Keratinocyte (primary cell): ENCODE results near the gene IL15. TPM values are rescaled to one million over a fixed set of nuclear protein-coding genes. Genes with fewer than 3 reads are reported as not detected.

Source experiments
- DNase-seq: peaks from one replicate; pipeline ENCODE4 v3.0.0-alpha.2; 2011; ENCODE audit warnings: low read depth, missing footprints, low spot score
- FAIRE-seq: peaks from 2 replicates; lab custom pipeline; 2011; peaks lifted over from hg19 to GRCh38; lab: Jason Lieb, UNC
- H2AFZ ChIP-seq: 2 replicates; pipeline ENCODE4 v1.6.0; 2012; ENCODE audit warnings: low read length, control low read depth, inconsistent platforms; ENCODE audit not compliant: control insufficient read depth
- H3K27ac ChIP-seq: 2 replicates; pipeline ENCODE4 v1.5.1; 2011; ENCODE audit warnings: low read length; ENCODE audit not compliant: control insufficient read depth, insufficient read depth
- H3K27me3 ChIP-seq: 3 replicates; pipeline ENCODE4 v1.6.0; 2011; ENCODE audit warnings: low read length; ENCODE audit not compliant: control insufficient read depth, insufficient read depth; ENCODE audit errors: extremely low read depth
- H3K36me3 ChIP-seq, 2 experiments: 2 replicates in 1 of 2; 3 replicates in 1 of 2; pipeline ENCODE4 v1.5.1; 2011; ENCODE audit warnings: low read length in 2 of 2, mild to moderate bottlenecking in 1 of 2; ENCODE audit not compliant: control insufficient read depth in 2 of 2, insufficient read depth in 2 of 2; ENCODE audit errors: extremely low read depth in 1 of 2
- H3K4me1 ChIP-seq: 3 replicates; pipeline ENCODE4 v1.5.1; 2011; ENCODE audit warnings: low read length; ENCODE audit not compliant: control insufficient read depth, insufficient read depth; ENCODE audit errors: extremely low read depth
- H3K4me2 ChIP-seq: 3 replicates; pipeline ENCODE4 v1.6.0; 2011; ENCODE audit warnings: low read depth, low read length; ENCODE audit not compliant: control insufficient read depth, insufficient read depth; ENCODE audit errors: extremely low read depth
- H3K4me3 ChIP-seq, 3 experiments: fragments of 200-600 bp in 1 of 3; sonication (generic) in 1 of 3; 2 replicates in 2 of 3; 3 replicates in 1 of 3; pipeline ENCODE4 v1.5.1; 2011 to 2016; ENCODE audit warnings: low read length in 3 of 3, mild to moderate bottlenecking in 3 of 3, control low read depth in 2 of 3, inconsistent platforms in 1 of 3, low read depth in 1 of 3, mixed read lengths in 1 of 3, mixed run types in 1 of 3, moderate library complexity in 1 of 3; ENCODE audit not compliant: control insufficient read depth in 2 of 3, insufficient read depth in 2 of 3; ENCODE audit errors: extremely low read depth in 1 of 3
- H3K79me2 ChIP-seq: 2 replicates; pipeline ENCODE4 v1.6.0; 2012; ENCODE audit warnings: low read length; ENCODE audit not compliant: control insufficient read depth, insufficient read depth
- H3K9ac ChIP-seq: 3 replicates; pipeline ENCODE4 v1.6.0; 2011; ENCODE audit warnings: low read length; ENCODE audit not compliant: control insufficient read depth, insufficient read depth; ENCODE audit errors: extremely low read depth
- H3K9me1 ChIP-seq: 3 replicates; pipeline ENCODE4 v1.6.0; 2011; ENCODE audit warnings: low read length; ENCODE audit not compliant: control insufficient read depth, insufficient read depth; ENCODE audit errors: extremely low read depth
- H3K9me3 ChIP-seq: 2 replicates; pipeline ENCODE4 v1.5.1; 2012; ENCODE audit warnings: low read depth, low read length; ENCODE audit not compliant: control insufficient read depth
- H4K20me1 ChIP-seq: 3 replicates; pipeline ENCODE4 v1.6.0; 2011; ENCODE audit warnings: low read length; ENCODE audit not compliant: control insufficient read depth, insufficient read depth; ENCODE audit errors: extremely low read depth
- EZH2 ChIP-seq: IDR thresholded peaks from one replicate; pipeline ENCODE4 v1.6.1; 2012; ENCODE audit warnings: inconsistent platforms, mild to moderate bottlenecking, low read length, moderate library complexity
- dilution Hi-C: fragments of 300-500 bp; cut with MboI; formaldehyde crosslinking; loops from one replicate; pipeline ENCODE4 v1.7.0; 2020; ENCODE audit warnings: low sequenced_read_pairs; ENCODE audit not compliant: extremely low pct_ligation_motif_present
- polyA plus RNA-seq, 5 experiments: library from polyadenylated mRNA; depleted of rRNA in 3 of 5; stranded (reverse) in 3 of 5; stranded (forward) in 1 of 5; unstranded in 1 of 5; fragments of >200 nt; gene quantifications; 1 replicate in 1 of 5; 2 replicates in 3 of 5; 3 replicates in 1 of 5; pipeline versions ENCODE4 v1.2.1 to v1.2.3, GENCODE V29; 2011 to 2012; ENCODE audit warnings: missing spikeins in 2 of 5, low read depth in 1 of 5, low replicate concordance in 1 of 5
- TF ChIP-seq, protein P1 (sequence below), 3 experiments: IDR thresholded peaks in 1 of 3; conservative IDR thresholded peaks in 1 of 3; optimal IDR thresholded peaks in 1 of 3; 2 replicates in 2 of 3; 3 replicates in 1 of 3; pipeline versions ENCODE3 to v1.5.1; 2011; ENCODE audit warnings: low read length in 3 of 3, mild to moderate bottlenecking in 3 of 3, moderate library complexity in 2 of 3, control low read depth in 1 of 3, inconsistent platforms in 1 of 3; ENCODE audit not compliant: insufficient read depth in 2 of 3; ENCODE audit errors: extremely low read depth in 1 of 3

Gene IL15
- polyA plus RNA-seq, 1 donor (not counting 4 experiments of a cell fraction or from before 2014, with no cell fraction given), result 1.4 TPM

DNA sequence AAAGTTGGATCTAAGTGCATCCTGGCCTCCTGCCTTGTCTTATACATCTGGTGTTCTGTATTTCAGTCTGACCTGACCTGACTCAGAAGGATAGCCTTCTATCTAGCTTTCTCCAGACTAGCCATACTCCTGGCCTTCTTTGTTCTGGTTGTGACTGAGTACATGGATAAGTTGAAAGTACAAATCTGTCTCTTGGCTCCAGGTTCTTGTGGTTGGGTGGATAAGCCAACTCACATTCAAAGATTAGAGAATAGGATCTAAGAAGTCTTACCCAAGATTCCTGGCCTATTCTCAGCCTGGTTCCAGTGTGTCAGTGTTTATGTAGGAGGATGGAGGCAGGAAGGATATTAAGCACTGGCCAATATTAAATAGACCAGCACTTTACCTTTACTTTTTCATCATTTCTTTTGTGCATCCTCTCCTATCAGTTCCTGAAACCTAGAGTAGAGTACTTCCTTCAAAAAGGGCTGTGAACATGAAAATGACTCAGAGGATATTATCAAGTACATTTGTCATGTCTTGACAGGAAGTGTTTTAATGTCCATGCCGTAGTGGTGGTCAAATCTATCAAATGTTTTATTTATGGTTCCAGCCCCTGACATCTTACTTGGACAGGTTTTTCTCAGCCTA lies 123.5 kb downstream of the IL15 start:
- dilution Hi-C loops, result no loop called here
- Histone ChIP-seq H3K27ac (no peak overlapping the region), H3K4me2 (no peak overlapping the region), H2AFZ (no peak overlapping the region), H3K4me1 (no peaks in the 10 kb centered on the region), H3K9ac (no peak overlapping the region), H4K20me1 (no peaks in the 10 kb centered on the region), H3K9me1 (no peaks in the 10 kb centered on the region), H3K27me3 (no peaks in the 10 kb centered on the region), H3K9me3 (no peaks in the 10 kb centered on the region), H3K79me2 (no peaks in the 10 kb centered on the region), H3K36me3 (no peaks in the 10 kb centered on the region), H3K4me3 (no peak overlapping the region)
- no peak for TF ChIP-seq EZH2
- TF ChIP-seq, protein P1, sequence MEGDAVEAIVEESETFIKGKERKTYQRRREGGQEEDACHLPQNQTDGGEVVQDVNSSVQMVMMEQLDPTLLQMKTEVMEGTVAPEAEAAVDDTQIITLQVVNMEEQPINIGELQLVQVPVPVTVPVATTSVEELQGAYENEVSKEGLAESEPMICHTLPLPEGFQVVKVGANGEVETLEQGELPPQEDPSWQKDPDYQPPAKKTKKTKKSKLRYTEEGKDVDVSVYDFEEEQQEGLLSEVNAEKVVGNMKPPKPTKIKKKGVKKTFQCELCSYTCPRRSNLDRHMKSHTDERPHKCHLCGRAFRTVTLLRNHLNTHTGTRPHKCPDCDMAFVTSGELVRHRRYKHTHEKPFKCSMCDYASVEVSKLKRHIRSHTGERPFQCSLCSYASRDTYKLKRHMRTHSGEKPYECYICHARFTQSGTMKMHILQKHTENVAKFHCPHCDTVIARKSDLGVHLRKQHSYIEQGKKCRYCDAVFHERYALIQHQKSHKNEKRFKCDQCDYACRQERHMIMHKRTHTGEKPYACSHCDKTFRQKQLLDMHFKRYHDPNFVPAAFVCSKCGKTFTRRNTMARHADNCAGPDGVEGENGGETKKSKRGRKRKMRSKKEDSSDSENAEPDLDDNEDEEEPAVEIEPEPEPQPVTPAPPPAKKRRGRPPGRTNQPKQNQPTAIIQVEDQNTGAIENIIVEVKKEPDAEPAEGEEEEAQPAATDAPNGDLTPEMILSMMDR (optimal IDR thresholded peaks at IDR 0.05 in 1 of 3, IDR thresholded peaks at IDR 0.05 in 1 of 3, conservative IDR thresholded peaks at IDR 0.05 in 1 of 3; ENCODE audit: extremely low read depth in 1 of 3, insufficient read depth in 2 of 3, low read length in 3 of 3), result no peak
- DNase-seq, result no peak
- FAIRE-seq, result no peak

- Histone ChIP-seq H3K4me3 (no peak overlapping the region), H2AFZ (no peak overlapping the region), H3K27me3 (no peaks in the 10 kb centered on the region), H3K4me1 (no peaks in the 10 kb centered on the region), H3K4me2 (no peak overlapping the region), H3K9ac (no peak overlapping the region), H3K9me1 (no peaks in the 10 kb centered on the region), H3K9me3 (no peaks in the 10 kb centered on the region), H4K20me1 (no peaks in the 10 kb centered on the region), H3K79me2 (no peaks in the 10 kb centered on the region), H3K36me3 (no peaks in the 10 kb centered on the region), H3K27ac (no peak overlapping the region)
- dilution Hi-C loops, result no loop called here
- FAIRE-seq (no peak), DNase-seq (no peak)
- TF ChIP-seq, protein P1 (optimal IDR thresholded peaks at IDR 0.05 in 1 of 3, IDR thresholded peaks at IDR 0.05 in 1 of 3, conservative IDR thresholded peaks at IDR 0.05 in 1 of 3; ENCODE audit: extremely low read depth in 1 of 3, insufficient read depth in 2 of 3, low read length in 3 of 3), result no peak
- no peak for TF ChIP-seq EZH2
Measured at GRCh38 chr4:141761926-141762325, 125.5 kb downstream of the IL15 start.
